Prostate gland (tissue), 2 donors: Measurements from ENCODE around the gene ACSS3. TPM values are rescaled to one million over a fixed set of nuclear protein-coding genes. Genes with fewer than 3 reads are reported as not detected.

ENCODE experiments used
- DNase-seq: peaks from one replicate; pipeline ENCODE4 v3.0.0-alpha.2; 2019; ENCODE audit warnings: low spot score
- H3K27ac ChIP-seq, 2 donors: fragments of 200-600 bp; sonication (generic); 2 replicates each; pipeline ENCODE4 v1.5.1; 2017 to 2019
- H3K27me3 ChIP-seq: fragments of 200-600 bp; sonication (generic); replicated peaks from 2 replicates; pipeline ENCODE4 v1.5.1; 2019; ENCODE audit not compliant: insufficient read depth
- H3K36me3 ChIP-seq, 2 donors: fragments of 200-600 bp; sonication (generic); 1 replicate in 1 of 2; 2 replicates in 1 of 2; pipeline versions ENCODE4 v1.5.1 to v1.8.1; 2017 to 2019
- H3K4me1 ChIP-seq: fragments of 200-600 bp; sonication (generic); replicated peaks from 2 replicates; pipeline ENCODE4 v1.5.1; 2019
- H3K4me3 ChIP-seq, 2 donors: fragments of 200-600 bp; sonication (generic); 2 replicates each; pipeline ENCODE4 v1.5.1; 2017 to 2019
- H3K9me3 ChIP-seq: fragments of 200-600 bp; sonication (generic); 2 replicates; pipeline ENCODE4 v1.5.1; 2017
- POLR2A ChIP-seq: fragments of 450-650 bp; IDR thresholded peaks from one replicate; pipeline ENCODE4 v1.6.1; 2016; ENCODE audit warnings: antibody characterized with exemption, mild to moderate bottlenecking
- POLR2AphosphoS5 ChIP-seq: sonication (generic); formaldehyde crosslinking; IDR thresholded peaks from one replicate; pipeline ENCODE4 v1.6.1; 2017; ENCODE audit warnings: antibody characterized with exemption
- WGBS: methylation state at CpG from one replicate; pipeline ENCODE4 v1.1.5; 2018; 5-methylcytosine and 5-hydroxymethylcytosine counted together
- intact Hi-C: fragments of 100-400 bp; cut with DNase I; formaldehyde crosslinking; loops from one replicate; pipeline ENCODE4 v1.14.2; 2022
- total RNA-seq, 2 donors: library from RNA; depleted of rRNA; stranded (reverse); fragments of >200 nt; gene quantifications; one replicate each; pipeline ENCODE4 v1.1.0, GENCODE V29; 2016
- TF ChIP-seq, protein P1 (sequence below), 4 experiments: fragments of 200-600 bp in 2 of 4; fragments of 450-650 bp in 2 of 4; sonication (generic) in 2 of 4; IDR thresholded peaks; 1 replicate in 3 of 4; 2 replicates in 1 of 4; pipeline ENCODE4 v1.5.1; 2016 to 2019; ENCODE audit warnings: antibody characterized with exemption in 4 of 4, mild to moderate bottlenecking in 2 of 4, moderate library complexity in 2 of 4

ACSS3 gene
- total RNA-seq, 2 donors from 2014 or later: 11.8 to 24.3 TPM

DNA sequence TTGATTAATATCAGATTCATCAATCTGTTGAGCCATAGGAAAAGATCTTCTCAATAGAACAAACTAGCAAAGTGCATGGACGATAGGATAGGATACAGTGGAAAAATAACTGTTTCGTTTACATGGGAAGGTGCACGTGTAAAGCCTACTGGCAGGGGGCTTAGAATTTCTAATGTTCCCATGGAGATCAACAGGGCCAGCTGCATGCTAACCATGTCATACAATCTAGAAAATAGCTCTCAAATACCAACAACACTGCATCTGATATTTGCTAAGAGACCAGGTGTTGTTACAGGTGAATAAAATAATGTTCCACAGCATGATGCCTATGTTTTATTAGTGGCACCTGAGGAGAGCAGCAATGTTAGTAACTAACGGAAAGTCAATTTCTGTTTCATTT is 72.5 kb downstream of the ACSS3 start:
- H3K9me3 ChIP-seq: no peaks in the 10 kb centered on the region
- H3K27ac ChIP-seq: no peak overlapping the region
- TF ChIP-seq, protein P1, sequence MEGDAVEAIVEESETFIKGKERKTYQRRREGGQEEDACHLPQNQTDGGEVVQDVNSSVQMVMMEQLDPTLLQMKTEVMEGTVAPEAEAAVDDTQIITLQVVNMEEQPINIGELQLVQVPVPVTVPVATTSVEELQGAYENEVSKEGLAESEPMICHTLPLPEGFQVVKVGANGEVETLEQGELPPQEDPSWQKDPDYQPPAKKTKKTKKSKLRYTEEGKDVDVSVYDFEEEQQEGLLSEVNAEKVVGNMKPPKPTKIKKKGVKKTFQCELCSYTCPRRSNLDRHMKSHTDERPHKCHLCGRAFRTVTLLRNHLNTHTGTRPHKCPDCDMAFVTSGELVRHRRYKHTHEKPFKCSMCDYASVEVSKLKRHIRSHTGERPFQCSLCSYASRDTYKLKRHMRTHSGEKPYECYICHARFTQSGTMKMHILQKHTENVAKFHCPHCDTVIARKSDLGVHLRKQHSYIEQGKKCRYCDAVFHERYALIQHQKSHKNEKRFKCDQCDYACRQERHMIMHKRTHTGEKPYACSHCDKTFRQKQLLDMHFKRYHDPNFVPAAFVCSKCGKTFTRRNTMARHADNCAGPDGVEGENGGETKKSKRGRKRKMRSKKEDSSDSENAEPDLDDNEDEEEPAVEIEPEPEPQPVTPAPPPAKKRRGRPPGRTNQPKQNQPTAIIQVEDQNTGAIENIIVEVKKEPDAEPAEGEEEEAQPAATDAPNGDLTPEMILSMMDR (IDR thresholded peaks at IDR 0.05): no peak
- TF ChIP-seq POLR2AphosphoS5 (no peak), POLR2A (no peak)
- intact Hi-C loops: no loop called here
- no peak for DNase-seq
- H3K27me3 ChIP-seq: no peaks in the 10 kb centered on the region
- no peak overlapping the region for H3K4me3 ChIP-seq
- WGBS: 75% methylated on average over 4 of the region's 4 CpGs
- H3K36me3 ChIP-seq: no peaks in the 10 kb centered on the region
- H3K4me1 ChIP-seq: no peaks in the 10 kb centered on the region

DNA sequence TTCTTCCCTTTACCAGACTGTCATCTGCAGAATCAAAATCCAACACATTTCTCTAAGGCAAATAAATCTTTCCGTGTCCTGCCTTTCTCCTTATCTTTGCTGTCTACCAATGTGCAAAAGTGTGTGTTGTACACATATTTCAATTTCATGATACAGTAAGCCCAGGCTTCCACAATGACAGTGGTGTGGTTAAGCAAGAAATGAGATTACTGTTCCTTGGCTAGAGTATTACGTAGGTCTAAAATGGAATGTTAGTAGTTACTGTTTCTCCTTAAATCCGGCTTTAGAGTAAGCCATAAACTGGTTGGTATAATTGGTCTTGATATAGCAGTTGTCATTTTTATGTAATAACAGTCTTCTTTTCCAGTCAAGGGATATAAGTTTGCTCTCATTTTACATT is 82.0 kb downstream of the ACSS3 start:
- Histone ChIP-seq H3K27ac (no peak overlapping the region), H3K9me3 (no peaks in the 10 kb centered on the region), H3K27me3 (no peaks in the 10 kb centered on the region), H3K4me1 (no peaks in the 10 kb centered on the region), H3K36me3 (no peaks in the 10 kb centered on the region), H3K4me3 (no peak overlapping the region)
- 83% methylated on average over 3 of the region's 3 CpGs for WGBS
- TF ChIP-seq POLR2AphosphoS5: no peak
- TF ChIP-seq, protein P1 (IDR thresholded peaks at IDR 0.05): no peak
- no peak for TF ChIP-seq POLR2A
- DNase-seq: no peak
- intact Hi-C loops: no loop called here

DNA sequence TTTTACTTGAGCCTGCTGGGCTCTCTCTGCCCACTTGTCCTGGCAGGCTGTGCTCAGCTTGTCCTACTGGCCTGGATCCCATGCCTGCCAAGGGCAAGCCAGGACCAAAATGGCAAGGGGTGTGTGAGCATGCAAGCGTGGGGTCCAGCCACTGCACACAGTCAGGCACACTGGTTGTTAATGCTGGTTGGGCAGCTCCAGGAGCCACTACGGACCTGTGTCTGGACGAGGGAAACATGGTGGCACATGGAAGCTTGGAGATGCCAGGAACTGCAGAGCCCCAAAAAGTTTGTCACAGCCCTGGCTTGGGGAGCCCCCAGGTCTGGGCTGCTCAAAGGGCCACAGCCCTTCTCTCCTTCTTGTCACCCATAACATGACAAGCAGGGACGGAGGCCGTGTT is 83.8 kb downstream of the ACSS3 start:
- no peaks in the 10 kb centered on the region for H3K27me3 ChIP-seq
- no peak for DNase-seq
- H3K4me1 ChIP-seq: no peaks in the 10 kb centered on the region
- TF ChIP-seq POLR2AphosphoS5 (no peak), POLR2A (no peak)
- TF ChIP-seq, protein P1 (IDR thresholded peaks at IDR 0.05): no peak
- no peak overlapping the region for H3K4me3 ChIP-seq
- intact Hi-C loops: no loop called here
- 95% methylated on average over 5 of the region's 5 CpGs for WGBS
- H3K36me3 ChIP-seq: no peaks in the 10 kb centered on the region
- H3K27ac ChIP-seq: no peak overlapping the region
- no peaks in the 10 kb centered on the region for H3K9me3 ChIP-seq

DNA sequence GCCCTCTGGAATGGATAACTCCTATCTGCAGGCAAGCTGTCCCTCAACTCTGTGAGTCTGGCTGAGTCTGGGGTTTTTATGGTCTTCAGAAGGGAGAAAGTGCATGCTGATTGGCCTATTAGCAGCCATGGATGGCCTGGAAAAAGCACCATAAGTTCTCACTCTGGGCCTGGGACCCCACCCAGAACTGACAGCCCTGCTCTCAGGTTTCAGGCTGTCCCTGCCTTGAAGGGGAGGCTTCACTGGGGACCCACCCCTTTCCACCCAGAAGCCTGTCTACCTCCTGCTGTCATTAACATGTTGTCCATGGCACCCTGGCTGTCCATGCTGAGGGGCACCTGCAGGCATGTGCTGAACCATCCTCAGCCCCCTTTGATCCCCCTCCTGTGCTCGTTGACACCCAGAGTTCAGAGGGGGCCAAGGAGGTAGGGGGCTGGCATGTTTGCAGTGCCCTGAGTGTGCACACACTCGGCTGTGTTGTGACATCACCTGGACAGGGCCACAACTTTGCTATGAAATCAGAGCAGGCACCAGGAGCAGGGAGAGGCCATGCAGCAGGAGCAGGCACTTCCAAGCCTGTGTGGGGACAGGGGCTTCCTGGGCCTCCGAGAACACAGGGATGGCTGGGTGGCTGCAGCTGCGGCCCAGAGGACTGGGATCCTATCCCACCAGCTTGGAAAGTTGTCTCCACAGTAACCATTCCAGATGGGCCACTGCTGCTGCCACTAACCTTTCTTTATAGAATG is 84.7 kb downstream of the ACSS3 start:
- intact Hi-C loops: no loop called here

More for the DNA sequence above, 84.7 kb downstream of the ACSS3 start:
- no peak for DNase-seq
- H3K36me3 ChIP-seq: no peaks in the 10 kb centered on the region
- no peak overlapping the region for H3K27ac ChIP-seq
- no peaks in the 10 kb centered on the region for H3K9me3 ChIP-seq
- 97% methylated on average over 4 of the region's 4 CpGs for WGBS
- H3K4me1 ChIP-seq: no peaks in the 10 kb centered on the region
- H3K27me3 ChIP-seq: no peaks in the 10 kb centered on the region
- TF ChIP-seq POLR2A (no peak), POLR2AphosphoS5 (no peak)
- TF ChIP-seq, protein P1 (IDR thresholded peaks at IDR 0.05): no peak
- no peak overlapping the region for H3K4me3 ChIP-seq
